Medulla oblongata (tissue), 1 donor: ENCODE data around the gene CABLES2.
A peak's percentile ranks its signal among the peaks of the same experiment; 100 is the strongest.

Source experiments
- DNase-seq: peaks from one replicate; pipeline ENCODE4 v3.0.0-alpha.2; 2015; ENCODE audit errors: extremely low spot score

The CABLES2 gene

GRCh38 chr20:62361799-62362589 lies 45.1 kb downstream of the CABLES2 start:
- DNase-seq: no peak

- DNase-seq: no peak
Measured at GRCh38 chr20:62360854-62361798, 46.0 kb downstream of the CABLES2 start.

- no peak for DNase-seq
Measured at GRCh38 chr20:62359491-62360121, 47.5 kb downstream of the CABLES2 start.

- DNase-seq: no peak
Measured at GRCh38 chr20:62359043-62359490, 48.0 kb downstream of the CABLES2 start.

- DNase-seq: no peak
Measured at GRCh38 chr20:62358171-62359042, 48.7 kb downstream of the CABLES2 start.

- no peak for DNase-seq
Measured at GRCh38 chr20:62357681-62358080, 49.4 kb downstream of the CABLES2 start.

- no peak for DNase-seq
Measured at GRCh38 chr20:62357187-62357667, 49.9 kb downstream of the CABLES2 start.

- no peak for DNase-seq
Measured at GRCh38 chr20:62356589-62357186, 50.4 kb downstream of the CABLES2 start.

- no peak for DNase-seq
Measured at GRCh38 chr20:62355878-62356588, 51.1 kb downstream of the CABLES2 start.

GRCh38 chr20:62355516-62355877 lies 51.6 kb downstream of the CABLES2 start:
- DNase-seq: peak; percentile 50

GRCh38 chr20:62354811-62355341 lies 52.2 kb downstream of the CABLES2 start:
- DNase-seq: no peak

GRCh38 chr20:62354031-62354808 lies 52.9 kb downstream of the CABLES2 start:
- no peak for DNase-seq

- DNase-seq: no peak
Measured at GRCh38 chr20:62353289-62354030, 53.6 kb downstream of the CABLES2 start.

GRCh38 chr20:62352402-62353288 lies 54.4 kb downstream of the CABLES2 start:
- peak; percentile 80 for DNase-seq

GRCh38 chr20:62351469-62352401 lies 55.4 kb downstream of the CABLES2 start:
- DNase-seq: no peak
